PFSK-1 (cell line): ENCODE data around the gene CDH6.

Source experiments
- FOXP2 ChIP-seq: optimal IDR thresholded peaks from 2 replicates; pipeline ENCODE3; 2011; ENCODE audit warnings: borderline replicate concordance, control low read depth, inconsistent platforms; ENCODE audit not compliant: insufficient read depth; ENCODE audit errors: extremely low read length, extremely low read depth
- POLR2AphosphoS5 ChIP-seq: IDR thresholded peaks from 2 replicates; pipeline ENCODE4 v1.6.1; 2012; ENCODE audit warnings: low read depth, mild to moderate bottlenecking, control low read depth, low read length, moderate library complexity
- SIN3A ChIP-seq: IDR thresholded peaks from 2 replicates; pipeline ENCODE4 v1.6.1; 2012; ENCODE audit warnings: mild to moderate bottlenecking, low read length, moderate library complexity, borderline replicate concordance; ENCODE audit not compliant: insufficient read depth
- TAF1 ChIP-seq: IDR thresholded peaks from 2 replicates; pipeline ENCODE4 v1.6.1; 2012; ENCODE audit warnings: low read length, control low read depth, borderline replicate concordance; ENCODE audit not compliant: insufficient read depth
- TF ChIP-seq, protein P1 (sequence below), 2 experiments: IDR thresholded peaks; 2 replicates each; pipeline versions ENCODE4 v1.6.1 to v1.8.0; 2011 to 2012; ENCODE audit warnings: low read depth in 2 of 2, low read length in 2 of 2, control low read depth in 1 of 2, inconsistent platforms in 1 of 2, mild to moderate bottlenecking in 1 of 2, moderate library complexity in 1 of 2; ENCODE audit not compliant: insufficient read depth in 1 of 2

Gene CDH6

DNA sequence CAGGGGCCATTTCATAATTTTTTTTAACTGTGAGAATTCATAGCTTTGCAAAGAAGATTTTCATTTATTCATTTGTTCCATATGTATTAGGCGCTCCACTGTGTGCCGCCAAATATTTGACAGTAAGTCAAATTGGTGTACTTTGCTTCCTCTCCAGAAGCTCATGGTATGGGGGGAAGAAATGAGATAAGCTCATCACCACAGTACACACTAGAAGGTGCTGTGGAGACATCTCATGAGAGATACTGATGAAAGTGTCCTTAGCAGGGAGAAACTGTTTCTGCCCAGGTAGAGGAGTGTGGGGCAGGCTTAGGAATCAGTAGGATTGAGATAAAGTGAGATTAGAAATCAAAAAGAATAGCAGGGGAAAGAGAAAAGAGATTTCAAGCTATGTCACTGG lies 136.2 kb downstream of the CDH6 start:
- TF ChIP-seq, protein P1, sequence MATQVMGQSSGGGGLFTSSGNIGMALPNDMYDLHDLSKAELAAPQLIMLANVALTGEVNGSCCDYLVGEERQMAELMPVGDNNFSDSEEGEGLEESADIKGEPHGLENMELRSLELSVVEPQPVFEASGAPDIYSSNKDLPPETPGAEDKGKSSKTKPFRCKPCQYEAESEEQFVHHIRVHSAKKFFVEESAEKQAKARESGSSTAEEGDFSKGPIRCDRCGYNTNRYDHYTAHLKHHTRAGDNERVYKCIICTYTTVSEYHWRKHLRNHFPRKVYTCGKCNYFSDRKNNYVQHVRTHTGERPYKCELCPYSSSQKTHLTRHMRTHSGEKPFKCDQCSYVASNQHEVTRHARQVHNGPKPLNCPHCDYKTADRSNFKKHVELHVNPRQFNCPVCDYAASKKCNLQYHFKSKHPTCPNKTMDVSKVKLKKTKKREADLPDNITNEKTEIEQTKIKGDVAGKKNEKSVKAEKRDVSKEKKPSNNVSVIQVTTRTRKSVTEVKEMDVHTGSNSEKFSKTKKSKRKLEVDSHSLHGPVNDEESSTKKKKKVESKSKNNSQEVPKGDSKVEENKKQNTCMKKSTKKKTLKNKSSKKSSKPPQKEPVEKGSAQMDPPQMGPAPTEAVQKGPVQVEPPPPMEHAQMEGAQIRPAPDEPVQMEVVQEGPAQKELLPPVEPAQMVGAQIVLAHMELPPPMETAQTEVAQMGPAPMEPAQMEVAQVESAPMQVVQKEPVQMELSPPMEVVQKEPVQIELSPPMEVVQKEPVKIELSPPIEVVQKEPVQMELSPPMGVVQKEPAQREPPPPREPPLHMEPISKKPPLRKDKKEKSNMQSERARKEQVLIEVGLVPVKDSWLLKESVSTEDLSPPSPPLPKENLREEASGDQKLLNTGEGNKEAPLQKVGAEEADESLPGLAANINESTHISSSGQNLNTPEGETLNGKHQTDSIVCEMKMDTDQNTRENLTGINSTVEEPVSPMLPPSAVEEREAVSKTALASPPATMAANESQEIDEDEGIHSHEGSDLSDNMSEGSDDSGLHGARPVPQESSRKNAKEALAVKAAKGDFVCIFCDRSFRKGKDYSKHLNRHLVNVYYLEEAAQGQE (IDR thresholded peaks at IDR 0.05; ENCODE audit: insufficient read depth in 1 of 2, low read depth in 2 of 2, low read length in 2 of 2) = no peak
- TF ChIP-seq SIN3A (no peak), FOXP2 (no peak), TAF1 (no peak), POLR2AphosphoS5 (no peak)

DNA sequence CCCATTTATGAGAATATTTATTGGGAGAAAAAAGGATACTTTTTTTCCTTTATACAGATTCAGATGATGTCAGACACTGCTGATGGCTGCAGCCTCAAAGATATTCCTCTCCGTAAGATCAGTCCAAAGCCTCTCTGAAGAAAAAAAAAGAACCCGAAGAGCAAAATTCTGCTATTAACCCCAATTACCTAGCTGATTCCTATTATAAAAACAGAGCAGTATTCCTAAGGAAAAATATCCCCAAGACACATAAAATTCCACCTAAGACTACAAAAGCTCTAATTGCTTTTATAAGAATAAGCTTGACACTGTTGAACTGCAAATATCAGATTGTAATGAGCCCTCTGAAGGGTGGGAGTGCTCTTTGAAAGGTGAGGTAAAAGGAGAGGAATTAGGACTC lies 138.7 kb downstream of the CDH6 start:
- TF ChIP-seq SIN3A (no peak), TAF1 (no peak), FOXP2 (no peak), POLR2AphosphoS5 (no peak)
- TF ChIP-seq, protein P1 (IDR thresholded peaks at IDR 0.05; ENCODE audit: insufficient read depth in 1 of 2, low read depth in 2 of 2, low read length in 2 of 2) = no peak

DNA sequence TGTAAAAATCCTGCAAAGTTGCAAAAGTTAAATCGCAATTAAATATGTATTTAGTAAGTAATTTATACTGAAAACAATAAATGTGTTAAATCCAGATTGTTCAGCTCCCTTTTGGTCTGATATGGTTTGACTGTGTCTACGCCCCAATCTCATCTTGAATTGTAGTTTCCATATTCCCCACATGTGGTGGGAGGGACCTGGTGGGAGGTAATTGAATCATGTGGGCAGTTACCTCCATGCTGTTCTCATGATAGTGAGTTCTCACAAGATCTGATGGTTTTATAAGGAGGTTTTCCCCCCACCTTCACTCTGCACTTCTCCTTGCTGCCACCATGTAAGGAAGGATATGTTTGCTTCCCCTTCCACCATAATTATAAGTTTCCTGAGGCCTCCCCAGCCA lies 140.0 kb downstream of the CDH6 start:
- no peak for TF ChIP-seq SIN3A
- TF ChIP-seq TAF1 = no peak
- no peak for TF ChIP-seq FOXP2
- TF ChIP-seq, protein P1 (IDR thresholded peaks at IDR 0.05; ENCODE audit: insufficient read depth in 1 of 2, low read depth in 2 of 2, low read length in 2 of 2) = no peak
- no peak for TF ChIP-seq POLR2AphosphoS5

DNA sequence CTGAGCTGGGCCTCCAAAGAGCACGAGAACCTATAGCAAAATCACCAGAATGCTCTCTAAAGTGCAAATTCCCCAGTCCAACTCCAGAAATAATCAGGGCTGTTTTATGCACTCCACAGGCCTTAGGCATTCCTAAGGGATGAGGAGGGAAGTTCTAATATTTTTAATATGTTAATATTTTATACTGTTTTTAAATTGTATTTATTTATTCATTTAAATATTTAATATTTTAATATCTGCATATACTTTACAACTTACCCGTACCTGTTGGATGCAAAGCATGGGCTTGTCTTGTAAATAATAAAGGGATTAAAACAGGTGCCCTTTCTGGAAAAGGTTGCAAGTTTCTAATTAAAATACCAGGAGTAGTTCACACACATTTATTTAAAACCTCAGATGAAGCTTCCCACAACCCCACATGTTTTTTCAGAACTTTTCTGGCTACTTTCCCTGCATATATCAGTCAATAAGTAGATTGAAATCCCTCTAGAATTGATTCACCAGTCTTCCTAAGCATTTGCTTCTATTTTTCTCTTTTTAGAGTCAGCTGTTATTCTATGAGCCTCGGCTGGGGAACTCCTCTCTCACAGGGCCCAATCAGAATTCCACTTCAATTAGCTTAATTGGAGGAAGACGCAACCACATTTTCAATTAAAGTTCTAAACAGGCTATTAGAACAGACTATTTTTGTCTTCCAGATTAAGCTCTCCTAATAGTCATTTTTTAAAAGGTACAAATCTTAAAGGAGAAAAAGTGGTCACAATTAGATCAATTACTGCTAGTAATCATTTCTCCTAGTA lies 140.8 kb downstream of the CDH6 start:
- TF ChIP-seq, protein P1 (IDR thresholded peaks at IDR 0.05; ENCODE audit: insufficient read depth in 1 of 2, low read depth in 2 of 2, low read length in 2 of 2) = no peak
- no peak for TF ChIP-seq TAF1
- no peak for TF ChIP-seq SIN3A
- TF ChIP-seq POLR2AphosphoS5 = no peak
- TF ChIP-seq FOXP2 = no peak

DNA sequence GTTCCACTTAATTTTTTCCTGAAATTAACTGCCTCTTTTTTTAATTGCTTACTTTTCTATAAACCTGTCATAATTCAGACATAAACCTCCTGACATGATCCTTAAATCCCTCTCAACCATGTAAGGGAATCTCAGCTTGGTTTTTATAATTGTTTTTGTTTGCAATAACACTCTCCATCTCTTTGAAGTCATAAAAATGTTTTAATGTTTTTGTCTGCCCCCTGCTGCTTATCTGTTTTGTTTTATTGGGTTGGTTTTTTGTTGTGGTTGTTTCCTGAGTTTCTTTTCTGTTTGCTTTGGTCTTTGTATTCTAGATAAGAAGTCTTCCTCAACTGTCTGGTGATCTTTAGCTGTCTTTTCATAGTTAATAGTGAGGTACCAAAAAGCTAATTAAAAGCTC lies 142.0 kb downstream of the CDH6 start:
- TF ChIP-seq POLR2AphosphoS5 (no peak), SIN3A (no peak), TAF1 (no peak), FOXP2 (no peak)
- TF ChIP-seq, protein P1 (IDR thresholded peaks at IDR 0.05; ENCODE audit: insufficient read depth in 1 of 2, low read depth in 2 of 2, low read length in 2 of 2) = no peak
